ENCODE results near the gene PLPPR5. TPM values are rescaled to one million over a fixed set of nuclear protein-coding genes. Genes with fewer than 3 reads are reported as not detected.

The PLPPR5 gene
- total and polyA plus RNA-seq, 2 of the 8 experiments (the other 6 are each of a cell fraction or from before 2014, with no cell fraction given), result 1.9 to 5.6 TPM

- Histone ChIP-seq H3K23ac (ENCODE audit: insufficient read length) (no peak overlapping the region), H2BK12ac (ENCODE audit: low read depth, low read length) (no peak overlapping the region), H2BK20ac (ENCODE audit: low read length) (no peak overlapping the region), H2AFZ (ENCODE audit: low read length) (no peak overlapping the region), H3K27ac (ENCODE audit: low read depth, low read length) (no peak overlapping the region), H3K4me1 (replicated peaks in 1 of 4; ENCODE audit: control insufficient read depth in 3 of 4, insufficient read depth in 4 of 4, low read length in 3 of 4) (no peaks in the 10 kb centered on the region), H3K4ac (replicated peaks; ENCODE audit: insufficient read length, low read depth, low read length) (no peak overlapping the region), H3K9ac (replicated peaks in 1 of 4; ENCODE audit: extremely low read depth in 1 of 4, low read depth in 3 of 4, low read length in 3 of 4) (no peak overlapping the region), H3K4me3 (ENCODE audit: extremely low read depth in 1 of 4, insufficient read depth in 2 of 4, low read depth in 3 of 4, low read length in 4 of 4) (no peak overlapping the region), H4K20me1 (replicated peaks in 1 of 2; ENCODE audit: control insufficient read depth in 1 of 2, insufficient read depth in 2 of 2, low read length in 2 of 2) (no peaks in the 10 kb centered on the region), H3K14ac (ENCODE audit: insufficient read length) (no peak overlapping the region), H4K8ac (ENCODE audit: extremely low read depth, insufficient read depth, low read length) (no peak overlapping the region), H2BK5ac (ENCODE audit: low read depth, low read length) (no peak overlapping the region), H3K18ac (ENCODE audit: extremely low read depth, low read length) (no peak overlapping the region), H3K27me3 (replicated peaks in 1 of 4; ENCODE audit: control insufficient read depth in 3 of 4, extremely low read depth in 1 of 4, insufficient read depth in 3 of 4, low read length in 3 of 4) (no peaks in the 10 kb centered on the region), H2AK5ac (ENCODE audit: low read depth, low read length) (no peak overlapping the region), H2BK15ac (ENCODE audit: low read length) (no peak overlapping the region), H3K36me3 (ENCODE audit: control insufficient read depth in 2 of 4, insufficient read depth in 4 of 4, low read length in 3 of 4) (no peaks in the 10 kb centered on the region), H4K91ac (replicated peaks; ENCODE audit: insufficient read length, low read length) (no peak overlapping the region), H3K9me3 (ENCODE audit: insufficient read depth in 2 of 2, low read depth in 1 of 2, low read length in 1 of 2) (no peaks in the 10 kb centered on the region), H3K79me2 (ENCODE audit: control insufficient read depth in 1 of 2, insufficient read depth in 2 of 2, low read length in 2 of 2) (no peaks in the 10 kb centered on the region), H4K5ac (ENCODE audit: insufficient read length, low read depth, low read length) (no peak overlapping the region), H3K79me1 (ENCODE audit: low read depth, low read length) (no peaks in the 10 kb centered on the region), H2BK120ac (replicated peaks; ENCODE audit: low read depth, low read length) (no peak overlapping the region), H3K23me2 (ENCODE audit: low read depth, low read length) (no peaks in the 10 kb centered on the region), H3K4me2 (ENCODE audit: insufficient read depth in 1 of 2, low read depth in 2 of 2, low read length in 2 of 2) (no peak overlapping the region), H3K56ac (replicated peaks; ENCODE audit: insufficient read length, low read depth, low read length) (no peak overlapping the region)
- ChIA-PET POLR2A (ENCODE audit: partially characterized antibody) (no interaction called here), CTCF (ENCODE audit: partially characterized antibody) (interaction anchor here (0.7 kb wide), 1 partner anchor 35 kb away, joined by 3 read pairs; no protein-coding TSS in a partner anchor)
- FAIRE-seq, result no peak
- no peak for TF ChIP-seq TAF7 (optimal IDR thresholded peaks at IDR 0.05; ENCODE audit: borderline replicate concordance, low read depth, low read length)
- TF ChIP-seq KDM5A (IDR thresholded peaks at IDR 0.05; ENCODE audit: low read length), result no peak
- TF ChIP-seq TCF12 (IDR thresholded peaks at IDR 0.05; ENCODE audit: low read depth, low read length), result no peak
- no peak for TF ChIP-seq HDAC6 (IDR thresholded peaks at IDR 0.05; ENCODE audit: low read depth, low read length)
- TF ChIP-seq NANOG (IDR thresholded peaks at IDR 0.05; ENCODE audit: insufficient read depth, low read depth, low read length, poor library complexity, severe bottlenecking), result no peak
- TF ChIP-seq RNF2 (IDR thresholded peaks at IDR 0.05; ENCODE audit: borderline replicate concordance, low read depth, low read length, missing control alignments, poor library complexity, severe bottlenecking), result no peak
- TF ChIP-seq CBX5 (IDR thresholded peaks at IDR 0.05; ENCODE audit: low read depth, low read length), result no peak
- TF ChIP-seq NRF1 (IDR thresholded peaks at IDR 0.05; ENCODE audit: low read depth, low read length), result no peak
- no peak for TF ChIP-seq SIX5 (IDR thresholded peaks at IDR 0.05; ENCODE audit: low read depth, low read length)
- TF ChIP-seq SIRT6 (IDR thresholded peaks at IDR 0.05; ENCODE audit: low read length), result no peak
- TF ChIP-seq GTF2F1 (IDR thresholded peaks at IDR 0.05; ENCODE audit: borderline replicate concordance, low read depth, low read length), result no peak
- no peak for TF ChIP-seq BRCA1 (IDR thresholded peaks at IDR 0.05; ENCODE audit: low read depth, low read length)
- no peak for TF ChIP-seq SAP30 (IDR thresholded peaks at IDR 0.05; ENCODE audit: insufficient read depth, insufficient replicate concordance, low read length)
- 89% methylated on average over 2 of the region's 2 CpGs; no CpG with 5 or more reads in 1 of the 2 experiments for WGBS, 2 experiments (ENCODE audit: extremely low coverage in 1 of 2, insufficient coverage in 1 of 2, insufficient read length in 1 of 2, insufficient replicate concordance in 2 of 2, low coverage in 1 of 2, low lambda C conversion rate in 2 of 2, missing lambda C conversion rate in 1 of 2)
- no peak for DNase-seq (ENCODE audit: low read depth in 1 of 2, low spot score in 2 of 2)
These were observed 84.1 kb downstream of the PLPPR5 start for GRCh38 chr1:98920441-98921110.
